Stomach (tissue), 4 donors: ENCODE measurements around the gene KRTAP22-1.

Source experiments
- CTCF ChIP-seq, 7 experiments: fragments of 450-650 bp in 4 of 7; fragments of 200-600 bp in 3 of 7; sonication (generic) in 3 of 7; IDR thresholded peaks; one replicate each; pipeline ENCODE4 v1.5.1; 2016 to 2019; ENCODE audit warnings: antibody characterized with exemption in 7 of 7, control low read depth in 2 of 7, mild to moderate bottlenecking in 1 of 7
- EP300 ChIP-seq: sonication (generic); formaldehyde crosslinking; IDR thresholded peaks from one replicate; pipeline ENCODE4 v1.6.1; 2017; ENCODE audit warnings: antibody characterized with exemption
- POLR2A ChIP-seq, 4 donors: fragments of 450-650 bp; IDR thresholded peaks; one replicate each; pipeline ENCODE4 v1.6.1; 2016; ENCODE audit warnings: antibody characterized with exemption in 4 of 4, control low read depth in 2 of 4, mild to moderate bottlenecking in 1 of 4, moderate library complexity in 1 of 4
- POLR2AphosphoS5 ChIP-seq, 3 donors: sonication (generic); formaldehyde crosslinking; IDR thresholded peaks; one replicate each; pipeline ENCODE4 v1.6.1; 2016; ENCODE audit warnings: antibody characterized with exemption in 3 of 3

GRCh38 chr21:30642564-30642963, 41.7 kb downstream of the KRTAP22-1 start, which contains the start of gene KRTAP20-3:
- TF ChIP-seq CTCF (IDR thresholded peaks at IDR 0.05) (no peak), POLR2A (IDR thresholded peaks at IDR 0.05) (no peak), POLR2AphosphoS5 (IDR thresholded peaks at IDR 0.05) (no peak), EP300 (no peak)
